B cell (primary cell): ENCODE results near the gene KATNA1. TPM values are rescaled to one million over a fixed set of nuclear protein-coding genes. Genes with fewer than 3 reads are reported as not detected.

Experiments
- ATAC-seq: fragments of 200-7000 bp; cut with Tn5 transposase; one replicate; pipeline ENCODE4 v1.10.0; 2021; ENCODE audit warnings: low read depth, mild to moderate bottlenecking, moderate number of reproducible peaks, moderate library complexity
- CTCF ChIA-PET: fragments of 350-600 bp; sonication (Branson Sonifier 250); formaldehyde crosslinking; loops from one replicate; lab custom pipeline; 2021; ENCODE audit warnings: antibody characterized with exemption, inconsistent platforms; lab: Charles Lee
- POLR2A ChIA-PET: fragments of 350-600 bp; sonication (Branson Sonifier 250); formaldehyde crosslinking; loops from one replicate; lab custom pipeline; 2021; ENCODE audit warnings: antibody characterized with exemption; lab: Charles Lee
- DNase-seq: peaks from one replicate; pipeline ENCODE4 v3.0.0; 2013
- H2AFZ ChIP-seq: 2 replicates; pipeline ENCODE4 v1.6.1; 2012; ENCODE audit warnings: mild to moderate bottlenecking, low read depth, low read length; ENCODE audit not compliant: insufficient read depth, poor library complexity, severe bottlenecking
- H3K27ac ChIP-seq, 2 donors: 1 replicate in 1 of 2; 2 replicates in 1 of 2; pipeline ENCODE4 v1.5.1; 2012 to 2013; ENCODE audit warnings: low read length in 2 of 2, mild to moderate bottlenecking in 2 of 2, moderate library complexity in 1 of 2
- H3K27me3 ChIP-seq, 4 experiments: fragments of 200-600 bp in 1 of 4; sonication (generic) in 1 of 4; replicated peaks in 1 of 4; 1 replicate in 2 of 4; 2 replicates in 2 of 4; pipeline versions ENCODE4 v1.6.1 to v1.7.0; 2013 to 2016; ENCODE audit warnings: low read length in 3 of 4, mild to moderate bottlenecking in 2 of 4, mixed read lengths in 1 of 4, moderate library complexity in 1 of 4; ENCODE audit not compliant: insufficient read depth in 4 of 4, control insufficient read depth in 3 of 4; ENCODE audit errors: control extremely low read depth in 1 of 4
- H3K36me3 ChIP-seq, 2 experiments: replicated peaks in 1 of 2; 1 replicate in 1 of 2; 2 replicates in 1 of 2; pipeline versions ENCODE4 v1.6.1 to v1.7.1; 2013; ENCODE audit warnings: low read length in 1 of 2; ENCODE audit not compliant: insufficient read depth in 2 of 2, control insufficient read depth in 1 of 2; ENCODE audit errors: control extremely low read depth in 1 of 2, extremely low read depth in 1 of 2
- H3K4me1 ChIP-seq, 2 donors: fragments of 200-600 bp in 1 of 2; sonication (generic) in 1 of 2; 1 replicate in 1 of 2; 2 replicates in 1 of 2; pipeline versions ENCODE4 v1.5.1 to v1.6.1; 2013 to 2017; ENCODE audit warnings: low read length in 2 of 2; ENCODE audit not compliant: control insufficient read depth in 2 of 2, insufficient read depth in 2 of 2
- H3K4me2 ChIP-seq: replicated peaks from 2 replicates; pipeline ENCODE3; 2012; ENCODE audit warnings: mild to moderate bottlenecking, low read depth, low read length; ENCODE audit not compliant: poor library complexity, severe bottlenecking
- H3K4me3 ChIP-seq, 5 experiments: fragments of 200-600 bp in 1 of 5; sonication (generic) in 1 of 5; 1 replicate in 3 of 5; 2 replicates in 2 of 5; pipeline versions ENCODE4 v1.5.1 to v1.7.0; 2011 to 2016; ENCODE audit warnings: low read length in 4 of 5, mild to moderate bottlenecking in 4 of 5, low read depth in 2 of 5, control low read depth in 1 of 5, moderate library complexity in 1 of 5; ENCODE audit not compliant: insufficient read depth in 1 of 5; ENCODE audit errors: control extremely low read depth in 1 of 5, extremely low read depth in 1 of 5
- H3K79me2 ChIP-seq: fragments of 200-600 bp; sonication (generic); one replicate; pipeline ENCODE4 v1.6.0; 2016; ENCODE audit warnings: low read length; ENCODE audit not compliant: control insufficient read depth, insufficient read depth
- H3K9ac ChIP-seq: fragments of 200-600 bp; sonication (generic); 2 replicates; pipeline ENCODE4 v1.6.1; 2017; ENCODE audit warnings: mild to moderate bottlenecking, low read length, moderate library complexity
- H3K9me3 ChIP-seq, 3 donors: one replicate each; pipeline versions ENCODE4 v1.6.1 to v1.7.1; 2013; ENCODE audit warnings: low read length in 2 of 3; ENCODE audit not compliant: control insufficient read depth in 2 of 3, insufficient read depth in 1 of 3; ENCODE audit errors: control extremely low read depth in 1 of 3
- H4K20me1 ChIP-seq: 2 replicates; pipeline ENCODE4 v1.6.0; 2012; ENCODE audit warnings: mild to moderate bottlenecking, low read length; ENCODE audit not compliant: insufficient read depth, control insufficient read depth, poor library complexity, severe bottlenecking
- H3K27ac Mint-ChIP-seq: one replicate; pipeline ENCODE4 v1.8.0; 2021; ENCODE audit warnings: mixed read lengths
- H3K27me3 Mint-ChIP-seq: one replicate; pipeline ENCODE4 v1.8.0; 2021; ENCODE audit warnings: mixed read lengths
- H3K4me1 Mint-ChIP-seq: one replicate; pipeline ENCODE4 v1.8.0; 2021; ENCODE audit warnings: mixed read lengths
- H3K4me3 Mint-ChIP-seq: one replicate; pipeline ENCODE4 v1.8.0; 2021; ENCODE audit warnings: mixed read lengths
- H3K9me3 Mint-ChIP-seq: one replicate; pipeline ENCODE4 v1.8.0; 2022; ENCODE audit warnings: mixed read lengths; ENCODE audit not compliant: insufficient read depth
- EZH2 ChIP-seq: IDR thresholded peaks from 2 replicates; pipeline ENCODE4 v1.6.1; 2012; ENCODE audit warnings: borderline replicate concordance, low read depth, mild to moderate bottlenecking, moderate library complexity, low read length; ENCODE audit not compliant: insufficient read depth, poor library complexity, severe bottlenecking
- WGBS: methylation state at CpG from one replicate; pipeline ENCODE4 v1.1.5; 2013; ENCODE audit warnings: missing lambda C conversion rate; ENCODE audit not compliant: insufficient coverage; 5-methylcytosine and 5-hydroxymethylcytosine counted together
- intact Hi-C: fragments of 100-400 bp; cut with micrococcal nuclease; formaldehyde crosslinking; loops from one replicate; pipeline ENCODE4 v1.10.0; 2022
- polyA plus RNA-seq: library from polyadenylated mRNA; depleted of rRNA; stranded (reverse); fragments of >200 nt; gene quantifications from 2 replicates; pipeline ENCODE4 v1.2.3, GENCODE V29; 2012
- total RNA-seq, 2 donors: library from RNA; stranded (reverse); fragments of 120-200 nt in 1 of 2; gene quantifications; 1 replicate in 1 of 2; 2 replicates in 1 of 2; pipeline versions ENCODE4 v1.2.3 to v1.2.4, GENCODE V29; 2013 to 2022
- TF ChIP-seq, protein P1 (sequence below): fragments of 200-600 bp; IDR thresholded peaks from one replicate; pipeline ENCODE4 v1.8.0; 2022; ENCODE audit warnings: antibody characterized with exemption, mild to moderate bottlenecking

The KATNA1 gene
- total and polyA plus RNA-seq, 2 donors (not counting 1 experiment from before 2014, with no cell fraction given), result 10.6 to 19.8 TPM

DNA sequence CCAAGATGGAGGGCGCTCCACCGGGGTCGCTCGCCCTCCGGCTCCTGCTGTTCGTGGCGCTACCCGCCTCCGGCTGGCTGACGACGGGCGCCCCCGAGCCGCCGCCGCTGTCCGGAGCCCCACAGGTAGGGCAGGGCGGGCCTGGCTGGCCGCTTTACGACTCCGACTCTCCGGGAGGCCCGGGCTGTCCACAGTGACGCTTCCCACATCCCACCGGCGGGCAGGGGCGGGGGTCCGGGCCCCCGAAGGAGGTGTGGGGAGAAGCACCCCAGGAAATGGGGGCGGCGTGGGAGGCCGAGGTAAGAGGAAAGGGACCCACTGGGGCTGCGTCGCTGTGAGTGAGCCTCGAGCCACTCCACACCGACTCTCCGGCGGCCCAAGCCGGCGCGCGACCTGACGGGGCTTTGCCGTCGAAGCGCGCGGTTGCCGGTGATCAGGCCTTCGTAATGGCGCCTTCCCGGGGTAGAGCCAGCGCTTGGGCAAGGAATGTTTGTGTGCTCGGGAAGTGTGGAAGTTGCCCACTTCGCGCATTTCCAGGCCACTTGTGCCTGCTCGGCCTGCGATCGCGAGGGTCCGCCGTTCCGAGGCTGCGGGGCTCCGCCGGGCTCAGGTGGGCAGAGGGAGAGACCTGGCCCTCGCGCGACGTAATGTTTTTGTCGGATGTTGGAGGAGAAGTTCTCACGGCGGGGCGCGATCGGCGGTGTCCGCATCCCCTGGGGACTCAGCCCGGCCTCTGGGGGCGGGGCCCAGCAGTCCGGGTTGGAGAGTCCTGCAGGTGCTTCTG lies 81.9 kb downstream of the KATNA1 start:
- ATAC-seq (peak; percentile 12), DNase-seq (peak; percentile 73)
- H3K36me3 ChIP-seq, result no peaks in the 10 kb centered on the region
- H3K9ac ChIP-seq, result peak overlapping the region; percentile 99
- no peaks in the 10 kb centered on the region for H3K9me3 ChIP-seq
- Mint-ChIP-seq H3K27me3 (no peaks in the 10 kb centered on the region), H3K9me3 (no peaks in the 10 kb centered on the region), H3K27ac (peak overlapping the region; percentile 93), H3K4me1 (peaks cover 25% of the 10 kb centered on the region), H3K4me3 (peak overlapping the region; percentile 94)
- CTCF ChIA-PET, result interaction anchor here (0.8 to 7.9 kb wide), 4 partner anchors 19 to 230 kb away, joined by 3 to 90 read pairs (median 3); partner anchors contain the start of gene PPIL4
- POLR2A ChIA-PET, result interaction anchor here (0.9 to 2.5 kb wide), 4 partner anchors 16 to 152 kb away, joined by 3 to 22 read pairs (median 6); partner anchors contain the start of genes LATS1 and PPIL4
- no peaks in the 10 kb centered on the region for H3K27me3 ChIP-seq
- peak overlapping the region; percentile 63 to 100 (median 84) for H3K4me3 ChIP-seq
- WGBS, result under 1% methylated on average over 79 of the region's 81 CpGs
- peaks cover 28% of the 10 kb centered on the region for H4K20me1 ChIP-seq
- no peak for TF ChIP-seq EZH2
- TF ChIP-seq, protein P1, sequence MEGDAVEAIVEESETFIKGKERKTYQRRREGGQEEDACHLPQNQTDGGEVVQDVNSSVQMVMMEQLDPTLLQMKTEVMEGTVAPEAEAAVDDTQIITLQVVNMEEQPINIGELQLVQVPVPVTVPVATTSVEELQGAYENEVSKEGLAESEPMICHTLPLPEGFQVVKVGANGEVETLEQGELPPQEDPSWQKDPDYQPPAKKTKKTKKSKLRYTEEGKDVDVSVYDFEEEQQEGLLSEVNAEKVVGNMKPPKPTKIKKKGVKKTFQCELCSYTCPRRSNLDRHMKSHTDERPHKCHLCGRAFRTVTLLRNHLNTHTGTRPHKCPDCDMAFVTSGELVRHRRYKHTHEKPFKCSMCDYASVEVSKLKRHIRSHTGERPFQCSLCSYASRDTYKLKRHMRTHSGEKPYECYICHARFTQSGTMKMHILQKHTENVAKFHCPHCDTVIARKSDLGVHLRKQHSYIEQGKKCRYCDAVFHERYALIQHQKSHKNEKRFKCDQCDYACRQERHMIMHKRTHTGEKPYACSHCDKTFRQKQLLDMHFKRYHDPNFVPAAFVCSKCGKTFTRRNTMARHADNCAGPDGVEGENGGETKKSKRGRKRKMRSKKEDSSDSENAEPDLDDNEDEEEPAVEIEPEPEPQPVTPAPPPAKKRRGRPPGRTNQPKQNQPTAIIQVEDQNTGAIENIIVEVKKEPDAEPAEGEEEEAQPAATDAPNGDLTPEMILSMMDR, result no peak
- intact Hi-C loops, result loop anchor here (1.0 to 10.0 kb wide), 4 partner anchors 152 to 1826 kb away; partner anchors contain the start of genes LATS1 and ZBTB2
- peaks cover 13 to 26% of the 10 kb centered on the region in 2 donors for H3K4me1 ChIP-seq
- peak overlapping the region; percentile 78 for H3K4me2 ChIP-seq
- H2AFZ ChIP-seq, result peak overlapping the region; percentile 97
- H3K27ac ChIP-seq, result peak overlapping the region; percentile 84 to 92
- peaks cover 49% of the 10 kb centered on the region for H3K79me2 ChIP-seq
